Measurements from ENCODE around the gene IPO4.

DNA sequence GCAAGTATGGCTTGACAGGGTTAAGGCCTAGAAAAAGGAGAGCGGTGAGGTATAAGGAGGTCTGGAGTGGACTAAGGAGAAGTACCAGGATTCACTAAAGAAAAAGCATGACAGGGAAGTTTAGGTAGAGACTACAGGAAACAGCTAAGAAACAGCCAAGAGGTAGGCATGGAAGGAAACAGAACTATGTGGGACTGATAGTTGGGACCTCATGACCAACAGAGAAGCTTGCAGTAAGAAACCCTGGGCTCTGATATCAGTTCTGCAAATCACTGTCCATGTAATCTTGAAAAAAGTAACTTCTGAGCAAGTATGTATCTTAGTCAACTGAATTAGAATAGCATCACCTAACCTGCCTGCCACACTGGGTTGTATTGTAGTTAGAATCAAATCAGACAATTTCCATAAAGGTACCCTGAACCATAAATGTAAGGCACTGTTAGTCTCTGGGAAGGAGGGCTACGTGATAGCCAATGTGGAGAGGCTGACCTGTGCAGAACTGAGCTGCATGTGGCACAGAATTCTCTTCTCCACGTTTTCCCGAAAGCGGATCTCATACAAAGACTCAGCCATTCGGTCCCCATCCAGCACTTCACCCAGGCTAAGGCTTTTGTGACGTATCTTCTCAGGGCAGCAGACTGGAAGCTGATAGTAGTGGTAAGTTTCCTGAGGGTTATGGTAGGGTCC lies 5.7 kb upstream of the IPO4 start:
- TF ChIP-seq CTCF (IDR thresholded peaks at IDR 0.05; ENCODE audit: low read depth, low read length, missing input control) (no peak), TAF1 (conservative IDR thresholded peaks at IDR 0.05) (no peak), HNF4A (conservative IDR thresholded peaks at IDR 0.05) (no peak), EGR1 (IDR thresholded peaks at IDR 0.05; ENCODE audit: low read depth in 2 of 2) (no peak), RAD21 (IDR thresholded peaks at IDR 0.05) (no peak), YY1 (IDR thresholded peaks at IDR 0.05) (no peak), ZBTB33 (IDR thresholded peaks at IDR 0.05) (no peak), SP1 (IDR thresholded peaks at IDR 0.05) (no peak), GABPA (IDR thresholded peaks at IDR 0.05 in 1 of 2, conservative IDR thresholded peaks at IDR 0.05 in 1 of 2) (no peak)
- TF ChIP-seq, protein P1, sequence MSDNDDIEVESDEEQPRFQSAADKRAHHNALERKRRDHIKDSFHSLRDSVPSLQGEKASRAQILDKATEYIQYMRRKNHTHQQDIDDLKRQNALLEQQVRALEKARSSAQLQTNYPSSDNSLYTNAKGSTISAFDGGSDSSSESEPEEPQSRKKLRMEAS (IDR thresholded peaks at IDR 0.05) = no peak
- TF ChIP-seq, protein P2, sequence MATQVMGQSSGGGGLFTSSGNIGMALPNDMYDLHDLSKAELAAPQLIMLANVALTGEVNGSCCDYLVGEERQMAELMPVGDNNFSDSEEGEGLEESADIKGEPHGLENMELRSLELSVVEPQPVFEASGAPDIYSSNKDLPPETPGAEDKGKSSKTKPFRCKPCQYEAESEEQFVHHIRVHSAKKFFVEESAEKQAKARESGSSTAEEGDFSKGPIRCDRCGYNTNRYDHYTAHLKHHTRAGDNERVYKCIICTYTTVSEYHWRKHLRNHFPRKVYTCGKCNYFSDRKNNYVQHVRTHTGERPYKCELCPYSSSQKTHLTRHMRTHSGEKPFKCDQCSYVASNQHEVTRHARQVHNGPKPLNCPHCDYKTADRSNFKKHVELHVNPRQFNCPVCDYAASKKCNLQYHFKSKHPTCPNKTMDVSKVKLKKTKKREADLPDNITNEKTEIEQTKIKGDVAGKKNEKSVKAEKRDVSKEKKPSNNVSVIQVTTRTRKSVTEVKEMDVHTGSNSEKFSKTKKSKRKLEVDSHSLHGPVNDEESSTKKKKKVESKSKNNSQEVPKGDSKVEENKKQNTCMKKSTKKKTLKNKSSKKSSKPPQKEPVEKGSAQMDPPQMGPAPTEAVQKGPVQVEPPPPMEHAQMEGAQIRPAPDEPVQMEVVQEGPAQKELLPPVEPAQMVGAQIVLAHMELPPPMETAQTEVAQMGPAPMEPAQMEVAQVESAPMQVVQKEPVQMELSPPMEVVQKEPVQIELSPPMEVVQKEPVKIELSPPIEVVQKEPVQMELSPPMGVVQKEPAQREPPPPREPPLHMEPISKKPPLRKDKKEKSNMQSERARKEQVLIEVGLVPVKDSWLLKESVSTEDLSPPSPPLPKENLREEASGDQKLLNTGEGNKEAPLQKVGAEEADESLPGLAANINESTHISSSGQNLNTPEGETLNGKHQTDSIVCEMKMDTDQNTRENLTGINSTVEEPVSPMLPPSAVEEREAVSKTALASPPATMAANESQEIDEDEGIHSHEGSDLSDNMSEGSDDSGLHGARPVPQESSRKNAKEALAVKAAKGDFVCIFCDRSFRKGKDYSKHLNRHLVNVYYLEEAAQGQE (IDR thresholded peaks at IDR 0.05) = no peak

Data from liver (tissue), 3 donors.